Tibial artery (tissue), 4 donors: ENCODE data around the gene ARHGAP24.

Source experiments
- DNase-seq, 2 donors: peaks; one replicate each; pipeline ENCODE4 v3.0.0-alpha.2; 2019
- H3K27ac ChIP-seq, 2 donors: fragments of 200-600 bp; sonication (generic) in 1 of 2; 1 replicate in 1 of 2; 2 replicates in 1 of 2; pipeline ENCODE4 v1.5.1; 2018 to 2019; ENCODE audit warnings: mild to moderate bottlenecking in 1 of 2
- H3K27me3 ChIP-seq, 2 donors: fragments of 200-600 bp; sonication (generic) in 1 of 2; one replicate each; pipeline versions ENCODE4 v1.5.1 to v1.6.0; 2016 to 2019
- H3K36me3 ChIP-seq, 3 donors: fragments of 200-600 bp; sonication (generic) in 2 of 3; one replicate each; pipeline ENCODE4 v1.5.1; 2016 to 2019; ENCODE audit warnings: mild to moderate bottlenecking in 2 of 3
- H3K4me1 ChIP-seq, 4 donors: fragments of 200-600 bp; sonication (generic) in 2 of 4; 1 replicate in 3 of 4; 2 replicates in 1 of 4; pipeline ENCODE4 v1.5.1; 2016 to 2019
- H3K4me3 ChIP-seq, 2 donors: fragments of 200-600 bp; sonication (generic) in 1 of 2; 1 replicate in 1 of 2; 2 replicates in 1 of 2; pipeline ENCODE4 v1.5.1; 2018 to 2019; ENCODE audit warnings: mild to moderate bottlenecking in 2 of 2
- H3K9me3 ChIP-seq, 3 donors: fragments of 200-600 bp; sonication (generic) in 1 of 3; one replicate each; pipeline ENCODE4 v1.5.1; 2016 to 2019
- CTCF ChIP-seq, 2 experiments: fragments of 200-600 bp in 1 of 2; fragments of 450-650 bp in 1 of 2; IDR thresholded peaks; one replicate each; pipeline ENCODE4 v1.5.1; 2017 to 2019; ENCODE audit warnings: antibody characterized with exemption in 2 of 2, mild to moderate bottlenecking in 1 of 2, moderate library complexity in 1 of 2
- intact Hi-C: fragments of 100-400 bp; cut with DNase I; formaldehyde crosslinking; loops from one replicate; pipeline ENCODE4 v1.15.0; 2023; ENCODE audit warnings: low total_unique reads

Gene ARHGAP24

GRCh38 chr4:85938062-85938461 is 463.1 kb downstream of the ARHGAP24 start:
- no peak overlapping the region for H3K4me3 ChIP-seq
- H3K9me3 ChIP-seq, result no peaks in the 10 kb centered on the region
- TF ChIP-seq CTCF (IDR thresholded peaks at IDR 0.05), result no peak
- intact Hi-C loops, result no loop called here
- peaks cover 0 to 4% (median under 1%) of the 10 kb centered on the region in 4 donors for H3K4me1 ChIP-seq
- no peaks in the 10 kb centered on the region for H3K27me3 ChIP-seq
- no peak for DNase-seq
- no peak overlapping the region for H3K27ac ChIP-seq
- no peaks in the 10 kb centered on the region for H3K36me3 ChIP-seq

GRCh38 chr4:85938902-85939301 is 464.0 kb downstream of the ARHGAP24 start:
- no peak overlapping the region for H3K4me3 ChIP-seq
- no peak overlapping the region for H3K27ac ChIP-seq
- H3K4me1 ChIP-seq, result no peaks in the 10 kb centered on the region
- H3K9me3 ChIP-seq, result no peaks in the 10 kb centered on the region
- no peak for DNase-seq
- no peaks in the 10 kb centered on the region for H3K27me3 ChIP-seq
- H3K36me3 ChIP-seq, result no peaks in the 10 kb centered on the region
- intact Hi-C loops, result no loop called here
- TF ChIP-seq CTCF (IDR thresholded peaks at IDR 0.05), result no peak

- Histone ChIP-seq H3K27me3 (no peaks in the 10 kb centered on the region), H3K27ac (no peak overlapping the region), H3K9me3 (no peaks in the 10 kb centered on the region), H3K4me1 (no peaks in the 10 kb centered on the region), H3K36me3 (no peaks in the 10 kb centered on the region), H3K4me3 (no peak overlapping the region)
- intact Hi-C loops, result no loop called here
- TF ChIP-seq CTCF (IDR thresholded peaks at IDR 0.05), result no peak
- DNase-seq, result no peak
Observed at GRCh38 chr4:85939595-85939994, 464.6 kb downstream of the ARHGAP24 start.

GRCh38 chr4:85940151-85940550 is 465.2 kb downstream of the ARHGAP24 start:
- no peak for TF ChIP-seq CTCF (IDR thresholded peaks at IDR 0.05)
- DNase-seq, result no peak
- no peaks in the 10 kb centered on the region for H3K9me3 ChIP-seq
- no peaks in the 10 kb centered on the region for H3K27me3 ChIP-seq
- H3K36me3 ChIP-seq, result no peaks in the 10 kb centered on the region
- no peak overlapping the region for H3K4me3 ChIP-seq
- H3K27ac ChIP-seq, result no peak overlapping the region
- intact Hi-C loops, result no loop called here
- no peaks in the 10 kb centered on the region for H3K4me1 ChIP-seq

GRCh38 chr4:85942107-85942506 is 467.2 kb downstream of the ARHGAP24 start:
- intact Hi-C loops, result no loop called here
- H3K4me1 ChIP-seq, result no peaks in the 10 kb centered on the region
- no peak for TF ChIP-seq CTCF (IDR thresholded peaks at IDR 0.05)
- no peak overlapping the region for H3K27ac ChIP-seq
- no peak overlapping the region for H3K4me3 ChIP-seq
- DNase-seq, result no peak
- H3K27me3 ChIP-seq, result no peaks in the 10 kb centered on the region
- no peaks in the 10 kb centered on the region for H3K36me3 ChIP-seq
- H3K9me3 ChIP-seq, result no peaks in the 10 kb centered on the region

- no peaks in the 10 kb centered on the region for H3K27me3 ChIP-seq
- no peak for TF ChIP-seq CTCF (IDR thresholded peaks at IDR 0.05)
- no peaks in the 10 kb centered on the region for H3K9me3 ChIP-seq
- H3K4me3 ChIP-seq, result no peak overlapping the region
- no peak overlapping the region for H3K27ac ChIP-seq
- no peaks in the 10 kb centered on the region for H3K4me1 ChIP-seq
- DNase-seq, result no peak
- H3K36me3 ChIP-seq, result no peaks in the 10 kb centered on the region
- intact Hi-C loops, result no loop called here
Observed at GRCh38 chr4:85946821-85947220, 471.9 kb downstream of the ARHGAP24 start.
